Prostate gland (tissue), 2 donors: ENCODE results near the gene DCPS.

ENCODE experiments used
- POLR2A ChIP-seq: fragments of 450-650 bp; IDR thresholded peaks from one replicate; pipeline ENCODE4 v1.6.1; 2016; ENCODE audit warnings: antibody characterized with exemption, mild to moderate bottlenecking
- TF ChIP-seq, protein P1 (sequence below), 4 experiments: fragments of 200-600 bp in 2 of 4; fragments of 450-650 bp in 2 of 4; sonication (generic) in 2 of 4; IDR thresholded peaks; 1 replicate in 3 of 4; 2 replicates in 1 of 4; pipeline ENCODE4 v1.5.1; 2016 to 2019; ENCODE audit warnings: antibody characterized with exemption in 4 of 4, mild to moderate bottlenecking in 2 of 4, moderate library complexity in 2 of 4

DNA sequence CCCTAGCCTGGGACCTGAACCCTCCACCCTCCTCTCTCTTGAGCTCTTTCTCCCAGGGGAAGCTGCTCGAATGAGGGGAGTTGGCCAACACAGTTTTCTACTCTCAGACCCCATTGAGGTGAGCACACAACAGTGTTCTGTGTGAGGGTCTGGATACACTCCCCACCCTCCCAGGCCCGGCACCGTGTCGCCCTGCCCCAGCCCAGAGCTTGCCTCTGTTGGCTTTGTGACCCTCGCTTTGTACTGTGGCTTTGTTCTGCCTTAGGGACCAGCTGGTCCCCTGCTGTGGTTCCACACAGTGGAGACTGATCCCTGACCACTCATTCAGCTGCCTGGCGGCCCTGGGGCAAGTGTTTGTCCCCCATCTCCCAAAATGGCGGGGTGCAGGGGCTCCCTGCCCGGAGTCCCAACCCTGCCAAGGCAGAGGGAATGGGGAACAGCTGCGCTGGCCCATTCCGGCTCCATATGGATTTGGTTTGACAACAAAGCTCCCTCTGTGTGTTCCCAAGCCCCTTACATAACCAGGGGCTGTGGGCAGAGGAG is 59.9 kb downstream of the DCPS start:
- TF ChIP-seq, protein P1, sequence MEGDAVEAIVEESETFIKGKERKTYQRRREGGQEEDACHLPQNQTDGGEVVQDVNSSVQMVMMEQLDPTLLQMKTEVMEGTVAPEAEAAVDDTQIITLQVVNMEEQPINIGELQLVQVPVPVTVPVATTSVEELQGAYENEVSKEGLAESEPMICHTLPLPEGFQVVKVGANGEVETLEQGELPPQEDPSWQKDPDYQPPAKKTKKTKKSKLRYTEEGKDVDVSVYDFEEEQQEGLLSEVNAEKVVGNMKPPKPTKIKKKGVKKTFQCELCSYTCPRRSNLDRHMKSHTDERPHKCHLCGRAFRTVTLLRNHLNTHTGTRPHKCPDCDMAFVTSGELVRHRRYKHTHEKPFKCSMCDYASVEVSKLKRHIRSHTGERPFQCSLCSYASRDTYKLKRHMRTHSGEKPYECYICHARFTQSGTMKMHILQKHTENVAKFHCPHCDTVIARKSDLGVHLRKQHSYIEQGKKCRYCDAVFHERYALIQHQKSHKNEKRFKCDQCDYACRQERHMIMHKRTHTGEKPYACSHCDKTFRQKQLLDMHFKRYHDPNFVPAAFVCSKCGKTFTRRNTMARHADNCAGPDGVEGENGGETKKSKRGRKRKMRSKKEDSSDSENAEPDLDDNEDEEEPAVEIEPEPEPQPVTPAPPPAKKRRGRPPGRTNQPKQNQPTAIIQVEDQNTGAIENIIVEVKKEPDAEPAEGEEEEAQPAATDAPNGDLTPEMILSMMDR (IDR thresholded peaks at IDR 0.05): no peak
- no peak for TF ChIP-seq POLR2A
